OCI-LY1 (cell line): ENCODE data around the gene CRYBB3.

Experiments
- H2AFZ ChIP-seq: fragments of 200-600 bp; sonication (generic), shearing (Covaris generic); 2 replicates; pipeline ENCODE4 v1.6.0; 2014; ENCODE audit warnings: antibody characterized with exemption, mild to moderate bottlenecking, low read length
- H3F3A ChIP-seq: fragments of 200-600 bp; sonication (generic), shearing (Covaris generic); 2 replicates; pipeline ENCODE4 v1.6.0; 2014; ENCODE audit warnings: mild to moderate bottlenecking, antibody characterized with exemption, low read length, moderate library complexity; ENCODE audit not compliant: insufficient read depth
- H3K27ac ChIP-seq: fragments of 200-600 bp; sonication (generic); 2 replicates; pipeline ENCODE4 v1.5.1; 2014; ENCODE audit warnings: low read length, mixed run types, mild to moderate bottlenecking, low read depth; ENCODE audit not compliant: poor library complexity, severe bottlenecking
- H3K27me3 ChIP-seq: fragments of 200-600 bp; sonication (generic); 2 replicates; pipeline ENCODE4 v1.6.0; 2014; ENCODE audit warnings: antibody characterized with exemption, mild to moderate bottlenecking, low read length, moderate library complexity; ENCODE audit not compliant: insufficient read depth
- H3K36me3 ChIP-seq: fragments of 200-600 bp; sonication (generic); 2 replicates; pipeline ENCODE4 v1.6.1; 2014; ENCODE audit warnings: mild to moderate bottlenecking, antibody characterized with exemption, low read length, moderate library complexity, mixed read lengths; ENCODE audit not compliant: insufficient read depth
- H3K4me1 ChIP-seq: fragments of 200-600 bp; sonication (generic); 2 replicates; pipeline ENCODE4 v1.5.1; 2014; ENCODE audit warnings: mild to moderate bottlenecking, low read length, moderate library complexity; ENCODE audit not compliant: insufficient read depth, severe bottlenecking
- H3K4me2 ChIP-seq: fragments of 200-600 bp; sonication (generic), shearing (Covaris generic); 2 replicates; pipeline ENCODE4 v1.6.1; 2014; ENCODE audit warnings: low read length
- H3K4me3 ChIP-seq: fragments of 200-600 bp; sonication (generic); 2 replicates; pipeline ENCODE4 v1.5.1; 2014; ENCODE audit warnings: low read length, low read depth, mild to moderate bottlenecking, mixed read lengths; ENCODE audit not compliant: poor library complexity, severe bottlenecking
- H3K79me2 ChIP-seq: fragments of 200-600 bp; shearing (Covaris generic); 2 replicates; pipeline ENCODE4 v1.6.1; 2016; ENCODE audit warnings: mixed run types, low read length, mixed read lengths; ENCODE audit not compliant: insufficient read depth
- H3K9ac ChIP-seq: fragments of 200-600 bp; sonication (generic), shearing (Covaris generic); 2 replicates; pipeline ENCODE4 v1.6.1; 2014; ENCODE audit warnings: mild to moderate bottlenecking, low read length, mixed read lengths
- H3K9me2 ChIP-seq: fragments of 200-600 bp; sonication (generic), shearing (Covaris generic); 2 replicates; pipeline ENCODE4 v1.6.1; 2014; ENCODE audit warnings: low read depth, mild to moderate bottlenecking, low read length, mixed read lengths
- H3K9me3 ChIP-seq: fragments of 200-600 bp; shearing (Covaris generic); 2 replicates; pipeline ENCODE4 v1.6.1; 2014; ENCODE audit warnings: low read length, mixed read lengths
- H4K20me1 ChIP-seq: fragments of 200-600 bp; sonication (generic), shearing (Covaris generic); 2 replicates; pipeline ENCODE4 v1.6.0; 2016; ENCODE audit warnings: mild to moderate bottlenecking, low read length; ENCODE audit not compliant: insufficient read depth
- EZH2 ChIP-seq: fragments of 200-600 bp; sonication (generic), shearing (Covaris generic); IDR thresholded peaks from 2 replicates; pipeline ENCODE4 v1.8.0; 2017; ENCODE audit warnings: borderline replicate concordance, mixed run types, mild to moderate bottlenecking, antibody characterized with exemption, low read length, moderate library complexity, mixed read lengths
- TF ChIP-seq, protein P1 (sequence below): fragments of 200-600 bp; sonication (generic), shearing (Covaris generic); IDR thresholded peaks from 2 replicates; pipeline ENCODE4 v1.5.1; 2017; ENCODE audit warnings: mild to moderate bottlenecking, antibody characterized with exemption, low read length, moderate library complexity, mixed read lengths

The CRYBB3 gene

GRCh38 chr22:25199731-25200520 is at the start of gene CRYBB3:
CRYBB3 (plus strand) TSS chr22:25199858; CDS start chr22:25201397, 1,539 bp downstream.
- no peak within 1 kb of the TSS for H3K4me3 ChIP-seq
- no peaks in the 10 kb centered on the region for H3K79me2 ChIP-seq
- H3K36me3 ChIP-seq: no peaks in the 10 kb centered on the region
- no peak within 1 kb of the TSS for H3K27ac ChIP-seq
- no peaks in the 10 kb centered on the region for H4K20me1 ChIP-seq
- no peaks in the 10 kb centered on the region for H3K4me1 ChIP-seq
- H3F3A ChIP-seq: no peaks in the 10 kb centered on the region
- H3K27me3 ChIP-seq: no peaks in the 10 kb centered on the region
- H3K9me3 ChIP-seq: no peaks in the 10 kb centered on the region
- TF ChIP-seq, protein P1, sequence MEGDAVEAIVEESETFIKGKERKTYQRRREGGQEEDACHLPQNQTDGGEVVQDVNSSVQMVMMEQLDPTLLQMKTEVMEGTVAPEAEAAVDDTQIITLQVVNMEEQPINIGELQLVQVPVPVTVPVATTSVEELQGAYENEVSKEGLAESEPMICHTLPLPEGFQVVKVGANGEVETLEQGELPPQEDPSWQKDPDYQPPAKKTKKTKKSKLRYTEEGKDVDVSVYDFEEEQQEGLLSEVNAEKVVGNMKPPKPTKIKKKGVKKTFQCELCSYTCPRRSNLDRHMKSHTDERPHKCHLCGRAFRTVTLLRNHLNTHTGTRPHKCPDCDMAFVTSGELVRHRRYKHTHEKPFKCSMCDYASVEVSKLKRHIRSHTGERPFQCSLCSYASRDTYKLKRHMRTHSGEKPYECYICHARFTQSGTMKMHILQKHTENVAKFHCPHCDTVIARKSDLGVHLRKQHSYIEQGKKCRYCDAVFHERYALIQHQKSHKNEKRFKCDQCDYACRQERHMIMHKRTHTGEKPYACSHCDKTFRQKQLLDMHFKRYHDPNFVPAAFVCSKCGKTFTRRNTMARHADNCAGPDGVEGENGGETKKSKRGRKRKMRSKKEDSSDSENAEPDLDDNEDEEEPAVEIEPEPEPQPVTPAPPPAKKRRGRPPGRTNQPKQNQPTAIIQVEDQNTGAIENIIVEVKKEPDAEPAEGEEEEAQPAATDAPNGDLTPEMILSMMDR: no peak
- no peak for TF ChIP-seq EZH2
- no peak within 1 kb of the TSS for H3K4me2 ChIP-seq
- H3K9me2 ChIP-seq: no peaks in the 10 kb centered on the region
- no peak within 1 kb of the TSS for H3K9ac ChIP-seq
- no peak within 1 kb of the TSS for H2AFZ ChIP-seq

GRCh38 chr22:25153961-25154666 is 45.5 kb upstream of the CRYBB3 start:
- no peak for TF ChIP-seq EZH2
- TF ChIP-seq, protein P1: no peak
- H3K27me3 ChIP-seq: 0 out of 2 replicates have a peak, but pooled peaks cover 5% of the 10 kb centered on the region
- no peaks in the 10 kb centered on the region for H3K9me3 ChIP-seq
- H3K9ac ChIP-seq: no peak overlapping the region
- H3F3A ChIP-seq: no peaks in the 10 kb centered on the region
- H3K4me3 ChIP-seq: no peak overlapping the region
- H2AFZ ChIP-seq: no peak overlapping the region
- no peak overlapping the region for H3K4me2 ChIP-seq
- H3K4me1 ChIP-seq: no peaks in the 10 kb centered on the region
- no peaks in the 10 kb centered on the region for H3K9me2 ChIP-seq
- H3K36me3 ChIP-seq: no peaks in the 10 kb centered on the region
- no peak overlapping the region for H3K27ac ChIP-seq
- no peaks in the 10 kb centered on the region for H3K79me2 ChIP-seq
- H4K20me1 ChIP-seq: no peaks in the 10 kb centered on the region

DNA sequence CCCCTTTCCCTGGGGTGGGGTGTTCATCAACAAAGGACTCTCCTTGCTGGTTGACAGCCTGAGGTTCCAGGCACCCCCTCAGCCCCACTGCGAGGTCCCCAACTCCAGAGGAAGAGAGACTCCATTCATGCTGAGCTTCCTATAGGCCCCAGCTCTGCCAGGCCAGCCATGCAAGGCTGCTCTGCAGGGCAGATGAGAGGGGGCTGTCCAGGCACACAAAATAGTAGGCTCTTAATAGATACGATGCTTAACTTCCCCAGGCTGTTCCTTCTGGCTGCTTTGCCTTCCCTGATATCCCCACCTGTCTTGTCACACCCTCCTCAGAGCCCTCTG is 45.0 kb upstream of the CRYBB3 start:
- no peak overlapping the region for H3K27ac ChIP-seq
- no peaks in the 10 kb centered on the region for H3K79me2 ChIP-seq
- no peaks in the 10 kb centered on the region for H3F3A ChIP-seq
- H2AFZ ChIP-seq: no peak overlapping the region
- no peaks in the 10 kb centered on the region for H3K4me1 ChIP-seq
- no peaks in the 10 kb centered on the region for H3K36me3 ChIP-seq
- H3K27me3 ChIP-seq: 0 out of 2 replicates have a peak, but pooled peaks cover 5% of the 10 kb centered on the region
- TF ChIP-seq, protein P1: no peak
- no peak for TF ChIP-seq EZH2
- H3K9me2 ChIP-seq: no peaks in the 10 kb centered on the region
- no peaks in the 10 kb centered on the region for H3K9me3 ChIP-seq
- H3K9ac ChIP-seq: no peak overlapping the region
- no peaks in the 10 kb centered on the region for H4K20me1 ChIP-seq
- no peak overlapping the region for H3K4me2 ChIP-seq
- no peak overlapping the region for H3K4me3 ChIP-seq
